Measurements from ENCODE around the gene HSBP1L1.
A peak's percentile ranks its signal among the peaks of the same experiment; 100 is the strongest.

Gene HSBP1L1

DNA sequence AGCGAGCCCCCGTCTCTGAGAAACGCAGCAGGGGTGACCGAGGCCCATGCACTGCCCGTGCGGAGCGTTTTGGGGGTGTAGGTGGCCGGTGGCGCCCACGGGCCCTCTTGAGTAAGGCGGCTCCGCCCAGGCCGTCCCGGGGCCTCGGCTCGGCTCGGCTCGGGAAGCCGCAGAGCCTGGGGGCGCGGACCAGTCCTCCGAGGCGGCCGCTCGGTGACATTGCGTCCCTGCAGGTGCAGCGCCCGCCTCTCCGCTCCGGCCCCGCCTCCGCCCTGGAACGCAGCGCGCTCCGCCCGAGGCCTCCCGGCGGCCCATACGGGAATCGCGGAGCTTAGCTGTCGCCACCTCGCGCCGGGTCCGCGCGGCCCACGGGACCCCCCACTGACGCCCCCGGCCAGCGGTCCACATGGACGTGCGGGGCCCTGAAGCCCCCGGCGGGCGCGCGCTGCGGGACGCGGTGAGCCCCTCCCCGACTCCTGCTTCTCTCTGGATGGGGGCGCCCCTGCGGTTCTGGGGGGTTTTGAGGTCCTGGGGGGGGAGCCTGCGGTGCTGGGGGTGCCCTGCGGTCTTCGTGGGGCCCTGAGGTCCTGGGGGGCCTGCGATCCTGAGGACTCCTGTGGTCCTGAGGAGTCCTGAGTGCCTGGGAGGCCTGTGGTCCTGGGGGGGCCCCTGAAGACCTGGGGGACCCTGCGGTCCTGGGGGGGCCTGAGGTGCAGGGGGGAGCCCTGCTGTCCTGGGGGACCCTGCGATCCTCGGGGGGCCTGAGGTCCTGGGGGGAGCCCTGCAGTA is at the start of gene HSBP1L1:
Gene HSBP1L1 (plus strand): TSS at position 314 of the 789 bp plus-strand sequence. CDS start 93 bp downstream, at position 407.
- Histone ChIP-seq H3K27me3 (ENCODE audit: control insufficient read depth, insufficient read depth, low read length) (peaks cover 62% of the 10 kb centered on the region), H3K9ac (ENCODE audit: low read length) (no peak within 1 kb of the TSS), H3K36me3 (ENCODE audit: control insufficient read depth, low read depth, low read length) (no peaks in the 10 kb centered on the region), H3K9me3 (ENCODE audit: control insufficient read depth, low read depth, low read length) (no peaks in the 10 kb centered on the region), H3K4me3 (ENCODE audit: low read length) (peak within 1 kb of the TSS; percentile 30), H3K27ac (ENCODE audit: low read length) (no peak within 1 kb of the TSS), H3K4me1 (ENCODE audit: control insufficient read depth, low read depth, low read length) (peaks cover 13% of the 10 kb centered on the region)

DNA sequence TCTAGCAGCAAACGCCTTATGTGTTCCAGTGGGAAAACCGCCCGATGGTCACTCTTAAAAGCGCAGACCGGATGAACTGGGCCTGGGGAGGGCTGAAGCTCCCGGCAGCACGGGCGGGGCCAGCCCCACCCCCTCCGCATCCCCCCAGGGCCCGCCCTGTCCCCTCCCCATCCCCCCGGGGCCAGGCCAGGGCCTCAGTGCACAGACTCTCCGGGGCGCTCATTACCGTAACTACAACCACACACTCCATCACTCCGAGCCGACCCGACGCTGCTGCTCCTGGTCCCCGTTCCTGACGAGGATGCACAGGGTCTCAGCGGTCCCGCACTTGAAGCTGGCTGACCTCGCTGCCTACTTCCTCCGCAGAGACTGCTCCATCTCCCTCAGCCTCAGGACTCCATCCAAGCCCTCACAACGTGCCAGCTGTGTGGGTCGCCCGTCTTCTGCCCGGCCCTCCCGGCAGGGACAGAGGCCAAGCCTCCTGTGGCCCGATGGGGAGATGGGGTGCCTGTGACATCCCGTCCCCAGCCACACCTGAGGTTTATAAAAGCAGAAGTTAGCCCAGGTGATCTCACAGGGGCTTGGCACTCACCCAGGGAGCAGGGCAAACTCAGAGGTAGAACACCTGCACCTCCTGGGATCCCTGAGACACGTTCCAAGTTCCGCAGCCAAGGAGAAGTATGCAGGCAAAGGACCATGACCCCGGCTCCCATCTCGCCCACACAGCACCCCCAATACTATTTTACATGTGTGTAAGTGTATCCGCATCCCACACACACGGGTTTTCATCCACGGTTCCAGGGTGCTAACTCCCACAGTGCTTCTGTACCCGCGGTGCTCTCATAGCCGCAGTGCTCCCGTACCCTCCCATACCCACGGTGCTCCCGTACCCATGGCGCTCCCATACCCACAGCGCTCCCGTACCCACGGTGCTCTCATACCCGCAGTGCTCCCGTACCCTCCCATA is 49.0 kb upstream of the HSBP1L1 start:
- Histone ChIP-seq H3K4me1 (ENCODE audit: control insufficient read depth, low read depth, low read length) (no peaks in the 10 kb centered on the region), H3K9me3 (ENCODE audit: control insufficient read depth, low read depth, low read length) (no peaks in the 10 kb centered on the region), H3K27me3 (ENCODE audit: control insufficient read depth, insufficient read depth, low read length) (no peaks in the 10 kb centered on the region), H3K36me3 (ENCODE audit: control insufficient read depth, low read depth, low read length) (no peaks in the 10 kb centered on the region), H3K27ac (ENCODE audit: low read length) (no peak overlapping the region), H3K4me3 (ENCODE audit: low read length) (no peak overlapping the region), H3K9ac (ENCODE audit: low read length) (no peak overlapping the region)

DNA sequence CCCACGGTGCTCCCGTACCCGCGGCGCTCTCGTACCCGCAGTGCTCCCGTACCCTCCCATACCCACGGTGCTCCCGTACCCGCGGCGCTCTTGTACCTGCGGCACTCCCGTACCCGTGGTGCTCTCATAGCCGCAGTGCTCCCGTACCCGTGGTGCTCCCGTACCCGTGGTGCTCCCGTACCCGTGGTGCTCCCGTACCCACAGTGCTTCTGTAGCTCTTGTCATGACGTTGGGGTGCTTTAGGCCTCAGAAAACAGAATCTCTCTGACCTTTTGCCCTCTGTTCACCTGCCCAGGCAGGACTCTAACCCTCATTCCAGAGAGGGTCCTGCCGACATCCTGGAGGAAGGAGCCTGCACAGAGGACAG is 48.3 kb upstream of the HSBP1L1 start:
- H3K9ac ChIP-seq (ENCODE audit: low read length), result no peak overlapping the region
- H3K9me3 ChIP-seq (ENCODE audit: control insufficient read depth, low read depth, low read length), result no peaks in the 10 kb centered on the region
- H3K4me1 ChIP-seq (ENCODE audit: control insufficient read depth, low read depth, low read length), result no peaks in the 10 kb centered on the region
- H3K36me3 ChIP-seq (ENCODE audit: control insufficient read depth, low read depth, low read length), result no peaks in the 10 kb centered on the region
- no peak overlapping the region for H3K4me3 ChIP-seq (ENCODE audit: low read length)
- no peaks in the 10 kb centered on the region for H3K27me3 ChIP-seq (ENCODE audit: control insufficient read depth, insufficient read depth, low read length)
- no peak overlapping the region for H3K27ac ChIP-seq (ENCODE audit: low read length)

DNA sequence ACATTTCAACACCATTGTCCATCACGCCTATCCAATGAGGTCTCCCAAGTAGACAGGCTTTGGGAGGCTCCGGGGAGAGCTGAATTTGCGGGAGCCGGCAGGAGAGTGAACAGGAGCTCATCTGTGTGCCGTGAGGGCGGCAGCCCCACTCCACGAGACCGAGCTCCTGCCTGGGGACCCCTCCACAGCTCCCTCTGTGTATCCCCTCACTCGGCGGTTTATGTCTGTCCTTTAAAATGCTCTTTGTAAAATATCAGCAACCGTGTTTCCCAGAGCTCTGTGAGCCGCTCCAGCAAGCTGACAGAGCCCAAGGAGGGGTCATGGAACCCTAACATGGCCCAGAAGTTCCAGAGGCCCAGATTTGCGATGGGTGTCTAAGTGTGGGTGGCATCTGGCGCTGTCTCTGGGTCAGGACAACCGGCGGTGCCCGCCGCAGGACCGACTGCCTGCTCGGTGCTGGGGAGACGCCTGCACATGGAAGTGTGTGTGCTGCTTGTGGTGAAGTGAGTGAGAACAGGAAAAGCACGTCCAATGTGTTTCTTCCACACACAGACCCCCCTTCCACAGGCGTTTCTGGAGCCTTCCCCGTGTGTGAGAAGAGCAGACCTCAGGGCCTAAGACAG is 47.8 kb upstream of the HSBP1L1 start:
- Histone ChIP-seq H3K9me3 (ENCODE audit: control insufficient read depth, low read depth, low read length) (no peaks in the 10 kb centered on the region), H3K27ac (ENCODE audit: low read length) (no peak overlapping the region), H3K36me3 (ENCODE audit: control insufficient read depth, low read depth, low read length) (no peaks in the 10 kb centered on the region), H3K4me1 (ENCODE audit: control insufficient read depth, low read depth, low read length) (no peaks in the 10 kb centered on the region), H3K27me3 (ENCODE audit: control insufficient read depth, insufficient read depth, low read length) (no peaks in the 10 kb centered on the region), H3K4me3 (ENCODE audit: low read length) (no peak overlapping the region), H3K9ac (ENCODE audit: low read length) (no peak overlapping the region)

DNA sequence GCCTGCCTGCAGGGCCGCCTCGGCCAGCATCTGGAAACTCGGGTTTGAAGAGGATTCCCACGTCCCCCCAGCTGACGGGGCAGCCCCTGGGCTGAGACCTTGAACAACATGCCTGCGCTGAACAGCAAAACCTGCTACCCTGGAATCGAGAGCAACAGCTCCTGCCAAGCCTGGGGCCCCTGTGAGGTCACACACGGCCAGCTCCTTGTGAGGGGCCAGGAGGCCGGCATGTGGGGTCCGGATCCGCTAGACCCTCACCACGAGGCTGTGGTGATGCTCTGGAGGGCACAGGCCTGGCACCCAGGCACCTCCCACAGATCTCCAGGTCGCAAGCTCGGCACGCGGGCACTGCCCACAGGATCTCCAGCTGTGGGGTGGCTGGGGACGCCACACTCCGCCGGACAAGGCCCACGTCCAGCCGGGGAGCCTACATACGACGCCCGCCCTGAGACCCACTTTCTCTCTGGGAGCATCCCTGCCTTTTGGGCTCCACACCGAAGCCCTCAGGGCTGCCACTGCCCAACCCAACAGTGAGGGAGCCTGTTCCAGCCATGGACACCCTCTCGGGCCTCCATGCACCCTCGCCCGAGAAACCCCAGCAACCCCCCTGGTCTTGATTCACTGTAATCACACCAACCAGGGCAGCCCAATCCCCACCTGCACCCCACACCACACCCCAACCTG is 47.1 kb upstream of the HSBP1L1 start:
- no peak overlapping the region for H3K9ac ChIP-seq (ENCODE audit: low read length)
- H3K4me1 ChIP-seq (ENCODE audit: control insufficient read depth, low read depth, low read length), result no peaks in the 10 kb centered on the region
- no peak overlapping the region for H3K4me3 ChIP-seq (ENCODE audit: low read length)
- H3K27me3 ChIP-seq (ENCODE audit: control insufficient read depth, insufficient read depth, low read length), result no peaks in the 10 kb centered on the region
- H3K9me3 ChIP-seq (ENCODE audit: control insufficient read depth, low read depth, low read length), result no peaks in the 10 kb centered on the region
- H3K27ac ChIP-seq (ENCODE audit: low read length), result no peak overlapping the region
- H3K36me3 ChIP-seq (ENCODE audit: control insufficient read depth, low read depth, low read length), result no peaks in the 10 kb centered on the region

DNA sequence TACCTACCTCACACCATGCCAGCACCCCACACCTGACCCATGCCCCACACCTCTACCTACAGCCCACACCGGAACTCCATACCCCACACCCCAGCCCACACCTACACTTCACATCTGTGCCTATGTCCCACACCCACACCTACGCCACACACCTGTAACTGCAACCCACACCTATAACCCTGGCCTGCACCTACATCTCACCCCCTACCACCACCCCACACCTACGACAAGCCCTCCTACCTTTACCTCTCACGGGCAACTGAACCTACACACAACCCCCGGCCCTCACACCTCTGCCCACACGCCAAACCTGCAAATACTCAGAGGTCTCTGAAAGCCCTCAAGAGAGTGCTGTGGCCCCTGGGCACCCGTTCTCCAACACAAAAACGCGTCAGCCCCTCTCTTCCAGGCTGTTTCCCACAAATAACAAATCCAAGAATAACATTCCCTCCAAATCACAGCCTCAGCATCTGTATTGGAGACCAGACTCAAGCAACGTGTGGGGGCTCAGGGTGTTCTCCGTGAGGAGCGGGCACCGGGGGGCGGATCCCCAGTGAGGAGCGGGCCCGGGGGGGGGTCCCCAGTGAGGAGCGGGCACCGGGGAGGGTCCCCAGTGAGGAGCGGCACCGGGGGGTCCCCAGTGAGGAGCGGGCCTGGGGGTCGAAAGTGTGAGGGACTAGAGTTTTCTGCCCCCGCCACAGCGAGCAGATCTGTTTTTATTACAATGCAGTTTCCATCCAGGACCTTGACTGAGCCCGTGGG is 46.4 kb upstream of the HSBP1L1 start:
- no peaks in the 10 kb centered on the region for H3K9me3 ChIP-seq (ENCODE audit: control insufficient read depth, low read depth, low read length)
- no peaks in the 10 kb centered on the region for H3K36me3 ChIP-seq (ENCODE audit: control insufficient read depth, low read depth, low read length)
- no peaks in the 10 kb centered on the region for H3K4me1 ChIP-seq (ENCODE audit: control insufficient read depth, low read depth, low read length)
- no peak overlapping the region for H3K27ac ChIP-seq (ENCODE audit: low read length)
- no peak overlapping the region for H3K4me3 ChIP-seq (ENCODE audit: low read length)
- H3K9ac ChIP-seq (ENCODE audit: low read length), result no peak overlapping the region
- no peaks in the 10 kb centered on the region for H3K27me3 ChIP-seq (ENCODE audit: control insufficient read depth, insufficient read depth, low read length)

DNA sequence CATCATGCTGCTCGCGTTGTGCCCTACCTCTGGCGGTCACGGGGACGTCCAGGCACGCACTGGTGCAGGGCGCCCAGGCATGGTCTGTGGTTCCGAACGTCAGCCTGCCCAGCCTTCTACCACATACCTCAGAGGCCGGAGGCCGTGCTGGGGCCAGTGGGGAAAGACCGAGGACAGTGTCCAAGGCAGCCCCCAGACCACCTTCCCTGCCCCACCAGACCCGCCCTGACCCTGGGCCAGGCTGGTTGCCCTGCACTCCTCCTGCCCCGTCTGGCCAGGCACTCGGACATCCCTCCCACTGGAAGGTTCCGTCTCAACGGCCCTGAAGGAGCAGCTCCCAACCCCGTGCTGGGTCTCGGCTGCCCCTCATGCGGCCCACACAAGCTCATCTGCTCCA is 45.8 kb upstream of the HSBP1L1 start:
- no peak overlapping the region for H3K4me3 ChIP-seq (ENCODE audit: low read length)
- no peaks in the 10 kb centered on the region for H3K27me3 ChIP-seq (ENCODE audit: control insufficient read depth, insufficient read depth, low read length)
- no peaks in the 10 kb centered on the region for H3K4me1 ChIP-seq (ENCODE audit: control insufficient read depth, low read depth, low read length)
- H3K9me3 ChIP-seq (ENCODE audit: control insufficient read depth, low read depth, low read length), result no peaks in the 10 kb centered on the region
- no peak overlapping the region for H3K27ac ChIP-seq (ENCODE audit: low read length)
- H3K9ac ChIP-seq (ENCODE audit: low read length), result no peak overlapping the region
- H3K36me3 ChIP-seq (ENCODE audit: control insufficient read depth, low read depth, low read length), result no peaks in the 10 kb centered on the region

DNA sequence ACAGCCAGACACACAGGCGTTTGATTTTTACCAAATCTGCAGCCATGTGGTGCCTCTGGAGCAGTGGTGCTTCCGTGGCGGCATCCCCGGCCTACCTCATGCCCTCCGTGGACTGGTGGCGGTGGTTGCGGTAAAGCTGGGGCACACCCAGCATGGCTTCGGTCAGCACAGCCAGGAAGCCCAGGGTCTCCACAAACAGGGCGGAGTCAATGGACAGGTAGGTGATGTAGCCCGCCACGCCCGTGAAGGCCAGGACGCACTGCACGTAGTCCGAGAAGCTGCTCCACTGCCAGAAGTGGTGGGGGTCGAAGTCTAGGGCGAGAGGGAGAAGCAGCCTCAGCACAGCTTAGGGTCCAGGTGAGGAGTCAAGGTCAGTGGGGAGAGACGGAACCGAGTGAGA is 45.4 kb upstream of the HSBP1L1 start:
- Histone ChIP-seq H3K9ac (ENCODE audit: low read length) (no peak overlapping the region), H3K27ac (ENCODE audit: low read length) (no peak overlapping the region), H3K36me3 (ENCODE audit: control insufficient read depth, low read depth, low read length) (no peaks in the 10 kb centered on the region), H3K4me1 (ENCODE audit: control insufficient read depth, low read depth, low read length) (no peaks in the 10 kb centered on the region), H3K4me3 (ENCODE audit: low read length) (no peak overlapping the region), H3K9me3 (ENCODE audit: control insufficient read depth, low read depth, low read length) (no peaks in the 10 kb centered on the region), H3K27me3 (ENCODE audit: control insufficient read depth, insufficient read depth, low read length) (no peaks in the 10 kb centered on the region)

DNA sequence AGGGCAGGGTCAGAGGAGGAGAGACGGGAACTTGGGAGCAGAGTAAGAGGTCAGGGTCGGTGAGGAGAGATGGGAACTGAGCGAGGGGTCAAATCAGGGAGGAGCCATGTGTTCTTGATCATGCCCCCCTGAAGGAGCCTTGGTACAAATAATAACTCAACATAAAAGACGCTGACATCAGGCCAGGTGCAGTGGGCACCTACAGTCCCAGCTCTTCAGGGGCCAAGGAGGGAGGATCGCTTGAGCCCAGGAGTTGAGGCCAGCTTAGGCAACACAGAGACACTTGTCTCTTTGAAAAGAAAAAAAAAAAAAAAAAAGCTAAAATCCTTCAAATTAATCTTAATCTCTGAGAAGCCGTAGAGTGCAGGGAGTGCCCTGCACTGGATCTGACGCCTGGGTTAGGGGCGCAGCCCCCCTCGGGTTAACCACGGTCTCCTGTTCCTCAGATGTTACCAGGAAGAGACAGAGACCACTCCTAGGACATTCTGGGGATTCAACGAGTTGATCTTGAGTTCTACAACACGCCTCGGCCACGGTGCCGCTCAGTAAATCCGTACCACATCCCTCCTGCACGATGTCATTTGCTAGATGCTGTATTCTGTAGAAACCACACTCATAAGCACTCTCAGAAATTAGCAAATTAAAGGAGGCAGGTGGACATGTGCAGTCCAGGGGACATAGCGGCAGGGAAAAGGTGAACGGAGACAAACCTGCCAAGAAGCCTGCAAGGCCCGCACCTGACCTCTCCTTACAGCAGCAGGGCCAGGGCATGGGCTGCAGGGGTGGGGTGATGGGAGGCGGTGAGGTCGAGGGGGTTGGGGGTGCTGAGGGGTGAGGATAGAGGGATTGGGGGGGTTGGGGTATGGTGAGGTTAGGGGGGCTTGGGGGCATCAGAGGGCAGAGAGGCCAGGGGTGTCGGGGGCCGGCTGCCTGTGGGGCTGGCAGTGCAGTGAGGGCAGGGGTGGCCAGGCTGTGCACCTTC is 42.2 kb upstream of the HSBP1L1 start:
- H3K9me3 ChIP-seq (ENCODE audit: control insufficient read depth, low read depth, low read length), result no peaks in the 10 kb centered on the region
- no peak overlapping the region for H3K27ac ChIP-seq (ENCODE audit: low read length)
- H3K27me3 ChIP-seq (ENCODE audit: control insufficient read depth, insufficient read depth, low read length), result no peaks in the 10 kb centered on the region
- no peak overlapping the region for H3K9ac ChIP-seq (ENCODE audit: low read length)
- no peaks in the 10 kb centered on the region for H3K4me1 ChIP-seq (ENCODE audit: control insufficient read depth, low read depth, low read length)
- no peak overlapping the region for H3K4me3 ChIP-seq (ENCODE audit: low read length)
- no peaks in the 10 kb centered on the region for H3K36me3 ChIP-seq (ENCODE audit: control insufficient read depth, low read depth, low read length)

DNA sequence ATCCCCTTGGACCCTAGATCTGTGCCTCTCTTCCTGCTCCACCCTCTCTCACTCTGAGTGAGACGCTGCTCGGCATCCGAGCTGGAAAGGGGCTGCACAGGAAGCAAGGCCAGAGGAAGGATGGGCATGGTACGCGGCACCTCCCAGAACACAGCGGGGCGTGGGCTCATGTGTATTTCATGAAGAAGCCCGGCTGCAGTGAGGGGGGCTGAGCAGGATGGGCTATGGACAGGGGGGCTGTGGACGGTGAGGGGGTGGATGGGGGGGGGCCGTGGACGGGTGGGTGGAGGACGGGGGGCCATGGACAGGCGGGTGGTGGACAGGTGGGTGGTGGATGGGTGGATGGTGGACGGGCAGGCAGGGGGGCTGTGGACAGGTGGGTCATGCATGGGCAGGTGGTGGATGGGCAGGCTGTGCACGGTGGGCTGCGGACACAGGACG is 41.5 kb upstream of the HSBP1L1 start:
- Histone ChIP-seq H3K9ac (ENCODE audit: low read length) (no peak overlapping the region), H3K4me1 (ENCODE audit: control insufficient read depth, low read depth, low read length) (no peaks in the 10 kb centered on the region), H3K27me3 (ENCODE audit: control insufficient read depth, insufficient read depth, low read length) (no peaks in the 10 kb centered on the region), H3K9me3 (ENCODE audit: control insufficient read depth, low read depth, low read length) (no peaks in the 10 kb centered on the region), H3K4me3 (ENCODE audit: low read length) (no peak overlapping the region), H3K27ac (ENCODE audit: low read length) (no peak overlapping the region), H3K36me3 (ENCODE audit: control insufficient read depth, low read depth, low read length) (no peaks in the 10 kb centered on the region)
